GM06990 (cell line): Measurements from ENCODE around the gene NELFE.

ENCODE experiments used
- DNase-seq: peaks from one replicate; pipeline ENCODE4 v3.0.0-alpha.2; 2011; ENCODE audit not compliant: insufficient read length; ENCODE audit errors: extremely low read depth
- H3K27me3 ChIP-seq: replicated peaks from 2 replicates; pipeline ENCODE4 v1.6.0; 2011; ENCODE audit warnings: low read length; ENCODE audit not compliant: control insufficient read depth, insufficient read depth
- H3K36me3 ChIP-seq: 2 replicates; pipeline ENCODE4 v1.5.1; 2011; ENCODE audit warnings: low read length; ENCODE audit not compliant: control insufficient read depth, insufficient read depth
- H3K4me3 ChIP-seq: replicated peaks from 2 replicates; pipeline ENCODE4 v1.5.1; 2011; ENCODE audit warnings: low read depth, mild to moderate bottlenecking, control low read depth, low read length
- TF ChIP-seq, protein P1 (sequence below): IDR thresholded peaks from 2 replicates; pipeline ENCODE4 v1.5.1; 2011; ENCODE audit warnings: low read length, control low read depth, mild to moderate bottlenecking, inconsistent platforms; ENCODE audit not compliant: insufficient read depth, poor library complexity, severe bottlenecking

Gene NELFE

DNA sequence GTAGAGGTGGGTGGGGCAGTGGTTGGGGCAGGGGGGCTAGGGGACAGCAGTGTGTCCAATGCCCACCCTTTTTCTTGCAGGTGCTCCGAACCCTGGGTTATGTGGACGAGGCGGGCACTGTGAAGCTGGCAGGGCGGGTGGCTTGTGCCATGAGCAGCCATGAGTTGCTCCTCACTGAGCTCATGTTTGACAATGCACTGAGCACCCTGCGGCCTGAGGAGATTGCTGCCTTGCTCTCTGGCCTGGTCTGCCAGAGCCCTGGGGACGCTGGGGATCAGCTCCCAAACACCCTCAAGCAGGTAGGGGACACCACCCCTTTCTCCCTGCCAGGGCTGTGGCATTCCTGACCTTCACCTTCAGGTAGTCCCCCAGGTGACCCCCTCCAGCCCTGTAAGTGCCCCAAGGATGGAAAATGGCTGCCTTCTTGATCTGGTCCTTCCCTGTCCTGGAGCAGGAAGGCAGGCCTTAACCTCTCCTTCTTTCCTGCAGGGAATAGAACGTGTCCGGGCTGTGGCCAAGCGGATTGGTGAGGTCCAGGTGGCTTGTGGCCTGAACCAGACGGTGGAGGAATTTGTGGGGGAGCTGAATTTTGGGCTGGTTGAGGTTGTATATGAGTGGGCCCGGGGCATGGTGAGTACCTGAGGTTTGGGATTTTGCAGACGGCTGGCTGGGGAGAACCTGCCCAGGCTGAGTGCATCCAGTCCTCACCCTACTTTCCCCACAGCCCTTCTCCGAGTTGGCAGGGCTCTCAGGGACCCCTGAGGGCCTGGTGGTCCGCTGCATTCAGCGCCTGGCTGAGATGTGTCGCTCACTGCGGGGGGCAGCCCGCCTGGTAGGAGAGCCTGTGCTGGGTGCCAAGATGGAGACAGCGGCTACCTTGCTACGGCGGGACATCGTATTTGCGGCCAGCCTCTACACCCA, 10.3 kb upstream of the NELFE start:
- Histone ChIP-seq H3K4me3 (no peak overlapping the region), H3K36me3 (peaks cover 33% of the 10 kb centered on the region), H3K27me3 (no peaks in the 10 kb centered on the region)
- TF ChIP-seq, protein P1, sequence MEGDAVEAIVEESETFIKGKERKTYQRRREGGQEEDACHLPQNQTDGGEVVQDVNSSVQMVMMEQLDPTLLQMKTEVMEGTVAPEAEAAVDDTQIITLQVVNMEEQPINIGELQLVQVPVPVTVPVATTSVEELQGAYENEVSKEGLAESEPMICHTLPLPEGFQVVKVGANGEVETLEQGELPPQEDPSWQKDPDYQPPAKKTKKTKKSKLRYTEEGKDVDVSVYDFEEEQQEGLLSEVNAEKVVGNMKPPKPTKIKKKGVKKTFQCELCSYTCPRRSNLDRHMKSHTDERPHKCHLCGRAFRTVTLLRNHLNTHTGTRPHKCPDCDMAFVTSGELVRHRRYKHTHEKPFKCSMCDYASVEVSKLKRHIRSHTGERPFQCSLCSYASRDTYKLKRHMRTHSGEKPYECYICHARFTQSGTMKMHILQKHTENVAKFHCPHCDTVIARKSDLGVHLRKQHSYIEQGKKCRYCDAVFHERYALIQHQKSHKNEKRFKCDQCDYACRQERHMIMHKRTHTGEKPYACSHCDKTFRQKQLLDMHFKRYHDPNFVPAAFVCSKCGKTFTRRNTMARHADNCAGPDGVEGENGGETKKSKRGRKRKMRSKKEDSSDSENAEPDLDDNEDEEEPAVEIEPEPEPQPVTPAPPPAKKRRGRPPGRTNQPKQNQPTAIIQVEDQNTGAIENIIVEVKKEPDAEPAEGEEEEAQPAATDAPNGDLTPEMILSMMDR: no peak
- DNase-seq: no peak

DNA sequence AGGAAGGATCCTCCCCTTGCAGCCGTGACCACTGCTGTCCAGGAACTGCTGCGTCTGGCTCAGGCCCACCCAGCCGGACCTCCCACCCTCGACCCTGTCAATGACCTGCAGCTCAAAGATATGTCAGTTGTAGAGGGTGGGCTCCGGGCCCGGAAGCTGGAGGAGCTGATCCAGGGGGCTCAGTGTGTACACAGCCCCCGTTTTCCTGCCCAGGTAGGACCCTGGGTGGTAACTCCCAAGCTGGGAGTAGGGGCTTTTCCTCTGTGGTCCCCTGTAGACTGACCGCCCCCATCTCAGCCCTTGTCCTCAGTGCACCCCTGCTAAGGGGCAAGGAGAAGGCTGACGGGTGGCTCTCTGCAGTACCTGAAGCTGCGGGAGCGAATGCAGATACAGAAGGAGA, 9.6 kb upstream of the NELFE start:
- peaks cover 40% of the 10 kb centered on the region for H3K36me3 ChIP-seq

DNA sequence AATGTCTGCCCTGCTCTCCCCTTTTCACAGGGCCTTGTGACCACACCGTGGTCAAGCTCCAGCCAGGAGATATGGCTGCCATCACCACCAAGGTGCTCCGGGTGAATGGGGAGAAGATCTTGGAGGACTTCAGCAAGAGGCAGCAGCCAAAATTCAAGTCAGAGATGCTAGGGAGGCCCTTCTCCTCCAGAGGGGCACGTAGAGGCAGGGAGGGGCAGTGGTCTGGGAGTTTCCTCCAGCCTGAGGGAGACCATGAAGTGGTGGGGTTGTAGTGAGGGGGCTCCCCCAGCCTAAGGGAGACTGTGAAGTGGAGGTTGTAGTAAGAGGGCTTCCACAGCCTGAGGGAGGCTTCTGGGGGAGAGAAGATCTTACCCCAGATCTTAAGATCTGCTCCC, 9.2 kb upstream of the NELFE start:
- TF ChIP-seq, protein P1: no peak
- no peak for DNase-seq
- Histone ChIP-seq H3K4me3 (no peak overlapping the region), H3K36me3 (peaks cover 42% of the 10 kb centered on the region), H3K27me3 (no peaks in the 10 kb centered on the region)

More for the DNA sequence above, 9.6 kb upstream of the NELFE start:
- TF ChIP-seq, protein P1: no peak
- no peak for DNase-seq
- Histone ChIP-seq H3K4me3 (no peak overlapping the region), H3K27me3 (no peaks in the 10 kb centered on the region)

DNA sequence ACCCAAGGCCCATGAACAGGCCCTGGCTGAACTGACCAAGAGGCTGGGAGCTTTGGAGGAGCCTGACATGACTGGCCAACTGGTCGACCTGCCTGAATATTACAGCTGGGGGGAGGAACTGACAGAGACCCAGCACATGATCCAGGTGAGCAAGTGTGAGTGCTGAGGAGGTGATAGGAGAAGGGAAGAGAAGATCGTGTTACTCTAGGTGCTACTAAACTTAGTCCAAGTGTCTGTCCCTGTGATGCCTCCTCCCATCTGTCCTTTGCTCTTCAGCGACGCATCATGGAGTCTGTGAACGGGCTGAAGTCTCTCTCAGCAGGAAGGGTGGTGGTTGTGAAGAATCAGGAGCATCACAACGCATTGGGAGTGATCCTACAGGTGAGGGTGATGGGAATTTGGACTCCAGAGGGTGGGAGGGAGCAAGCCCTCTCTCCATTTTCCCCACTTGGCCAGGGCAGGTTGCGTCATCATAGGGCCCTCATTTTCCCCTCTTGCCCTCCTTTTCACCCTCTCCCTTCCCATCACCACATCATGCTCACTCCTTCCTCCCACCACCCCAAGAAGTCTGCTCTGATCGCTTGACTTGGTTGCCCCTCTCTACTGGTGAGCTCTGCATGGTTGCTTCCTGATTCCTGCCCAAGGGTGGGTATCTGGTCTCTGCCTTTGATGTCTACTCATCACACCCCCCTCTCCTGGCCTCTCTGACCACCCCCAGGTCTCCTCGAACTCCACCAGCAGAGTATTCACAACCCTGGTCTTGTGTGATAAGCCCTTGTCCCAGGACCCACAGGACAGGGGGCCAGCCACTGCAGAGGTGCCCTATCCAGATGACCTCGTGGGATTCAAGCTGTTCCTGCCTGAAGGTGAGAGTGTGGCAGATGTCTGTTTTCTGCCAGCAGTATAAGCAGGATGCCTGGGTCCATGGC, 8.5 kb upstream of the NELFE start:
- peaks cover 48% of the 10 kb centered on the region for H3K36me3 ChIP-seq
- TF ChIP-seq, protein P1: no peak
- DNase-seq: no peak
- no peaks in the 10 kb centered on the region for H3K27me3 ChIP-seq
- no peak overlapping the region for H3K4me3 ChIP-seq

DNA sequence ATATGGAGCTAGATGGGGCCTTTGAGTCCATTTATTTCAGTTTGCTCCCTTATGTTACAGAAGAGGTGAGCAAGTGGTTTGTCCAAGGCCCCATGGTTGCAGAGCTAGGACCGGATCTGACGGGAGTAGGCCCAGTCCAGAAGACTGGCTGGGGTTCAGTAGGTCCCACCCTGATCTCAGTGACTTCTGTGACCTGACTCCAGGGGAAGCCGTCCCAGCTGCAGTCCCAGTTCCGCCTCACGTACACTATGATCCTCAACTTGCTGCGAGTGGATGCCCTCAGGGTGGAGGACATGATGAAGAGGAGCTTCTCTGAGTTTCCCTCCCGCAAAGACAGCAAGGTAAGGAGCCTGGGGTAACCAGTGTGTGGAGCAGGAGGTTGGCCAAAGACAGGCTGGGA, 7.7 kb upstream of the NELFE start:
- no peak for DNase-seq
- H3K27me3 ChIP-seq: no peaks in the 10 kb centered on the region
- peaks cover 52% of the 10 kb centered on the region for H3K36me3 ChIP-seq
- TF ChIP-seq, protein P1: no peak
- H3K4me3 ChIP-seq: no peak overlapping the region
